HFFc6 (cell line): Measurements from ENCODE around the gene TMEM14A. TPM values are rescaled to one million over a fixed set of nuclear protein-coding genes. Genes with fewer than 3 reads are reported as not detected.

Experiments used
- DNase-seq: peaks from one replicate; pipeline ENCODE4 v3.0.0-alpha.2; 2018
- H3K27ac Mint-ChIP-seq: 2 replicates; pipeline ENCODE4 v1.8.0; 2020; ENCODE audit warnings: mild to moderate bottlenecking, mixed read lengths
- H3K27me3 Mint-ChIP-seq: 2 replicates; pipeline ENCODE4 v1.8.0; 2021; ENCODE audit warnings: mild to moderate bottlenecking, moderate library complexity, mixed read lengths; ENCODE audit not compliant: insufficient read depth
- H3K36me3 Mint-ChIP-seq: 2 replicates; pipeline ENCODE4 v1.8.0; 2021; ENCODE audit warnings: low read depth, mixed read lengths
- H3K4me1 Mint-ChIP-seq: 2 replicates; pipeline ENCODE4 v1.8.0; 2020; ENCODE audit warnings: low read depth, mixed read lengths
- H3K4me3 Mint-ChIP-seq: 2 replicates; pipeline ENCODE4 v1.8.0; 2020; ENCODE audit warnings: mild to moderate bottlenecking, moderate library complexity, mixed read lengths
- H3K9me3 Mint-ChIP-seq: 2 replicates; pipeline ENCODE4 v1.8.0; 2020; ENCODE audit warnings: mild to moderate bottlenecking, mixed read lengths
- CTCF ChIP-seq: fragments of 200-600 bp; sonication (generic); IDR thresholded peaks from 2 replicates; pipeline ENCODE4 v1.5.0; 2021; ENCODE audit warnings: antibody characterized with exemption, mild to moderate bottlenecking
- total RNA-seq, 6 experiments: library from RNA; stranded (reverse); fragmentation: NEBNext Ultra II Directional; extraction: Animal tissue kit (Norgen Biotek cat#: 25700); gene quantifications; 2 replicates in 1 of 6; 3 replicates in 5 of 6; pipeline ENCODE4 v1.2.3, GENCODE V29; 2021

Gene TMEM14A
- total RNA-seq, 6 experiments from 2014 or later: 36.3 to 48.0 (median 45.0) TPM

- no peak for DNase-seq
- TF ChIP-seq CTCF: no peak
These were observed 35.8 kb upstream of the TMEM14A start for GRCh38 chr6:52635049-52635577.

GRCh38 chr6:52636830-52637229 lies 34.1 kb upstream of the TMEM14A start:
- no peak for TF ChIP-seq CTCF
- H3K27me3 Mint-ChIP-seq: peaks cover 2% of the 10 kb centered on the region; the same call in 1 of the 2 replicates
- no peaks in the 10 kb centered on the region for H3K36me3 Mint-ChIP-seq
- peaks cover 21% of the 10 kb centered on the region for H3K4me1 Mint-ChIP-seq
- H3K27ac Mint-ChIP-seq: no peak overlapping the region
- no peak overlapping the region for H3K4me3 Mint-ChIP-seq
- DNase-seq: no peak
- no peaks in the 10 kb centered on the region for H3K9me3 Mint-ChIP-seq

More at GRCh38 chr6:52635049-52635577, 35.8 kb upstream of the TMEM14A start:
- peak overlapping the region; percentile 56 for H3K4me3 Mint-ChIP-seq
- peaks cover 2% of the 10 kb centered on the region; the same call in 1 of the 2 replicates for H3K27me3 Mint-ChIP-seq
- H3K36me3 Mint-ChIP-seq: no peaks in the 10 kb centered on the region
- H3K27ac Mint-ChIP-seq: peak overlapping the region; percentile 50
- peaks cover 21% of the 10 kb centered on the region for H3K4me1 Mint-ChIP-seq
- no peaks in the 10 kb centered on the region for H3K9me3 Mint-ChIP-seq

- DNase-seq: no peak
- H3K4me3 Mint-ChIP-seq: no peak overlapping the region
- TF ChIP-seq CTCF: no peak
- H3K4me1 Mint-ChIP-seq: peaks cover 19% of the 10 kb centered on the region
- no peak overlapping the region for H3K27ac Mint-ChIP-seq
- peaks cover 2% of the 10 kb centered on the region; the same call in 1 of the 2 replicates for H3K27me3 Mint-ChIP-seq
- no peaks in the 10 kb centered on the region for H3K36me3 Mint-ChIP-seq
- no peaks in the 10 kb centered on the region for H3K9me3 Mint-ChIP-seq
These were observed 31.4 kb upstream of the TMEM14A start for GRCh38 chr6:52639493-52639892.

- Mint-ChIP-seq H3K9me3 (no peaks in the 10 kb centered on the region), H3K27ac (no peak overlapping the region), H3K4me3 (no peak overlapping the region), H3K36me3 (no peaks in the 10 kb centered on the region), H3K4me1 (peaks cover 12% of the 10 kb centered on the region), H3K27me3 (peaks cover 2% of the 10 kb centered on the region; the same call in 1 of the 2 replicates)
- DNase-seq: no peak
- no peak for TF ChIP-seq CTCF
These were observed 30.7 kb upstream of the TMEM14A start for GRCh38 chr6:52640170-52640569.

- H3K27me3 Mint-ChIP-seq: peaks cover 2% of the 10 kb centered on the region; the same call in 1 of the 2 replicates
- no peaks in the 10 kb centered on the region for H3K36me3 Mint-ChIP-seq
- no peak overlapping the region for H3K27ac Mint-ChIP-seq
- H3K9me3 Mint-ChIP-seq: no peaks in the 10 kb centered on the region
- no peak for TF ChIP-seq CTCF
- DNase-seq: no peak
- H3K4me3 Mint-ChIP-seq: no peak overlapping the region
- H3K4me1 Mint-ChIP-seq: peaks cover 7% of the 10 kb centered on the region; the same call in 1 of the 2 replicates
These were observed 30.0 kb upstream of the TMEM14A start for GRCh38 chr6:52640916-52641315.
